Measurements from ENCODE around the gene SLC5A7.

The SLC5A7 gene

DNA sequence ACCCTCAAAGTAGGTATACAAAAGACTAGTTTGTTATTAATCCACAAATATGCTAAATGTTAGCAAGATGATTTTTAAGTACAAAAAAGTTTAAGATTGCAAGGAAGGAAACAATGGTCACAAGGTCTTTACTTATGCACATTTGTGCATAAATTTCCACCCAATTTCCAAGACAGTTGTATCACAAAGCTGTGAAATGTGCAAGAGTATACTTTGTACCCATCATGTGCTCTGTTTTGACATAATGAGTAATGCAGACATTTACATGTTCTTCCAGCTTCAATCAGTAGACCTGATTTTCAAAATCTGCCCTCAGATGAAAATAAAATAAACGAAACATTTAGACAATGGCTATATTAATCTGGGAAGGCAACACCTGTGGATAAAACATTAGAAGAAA is 27.0 kb downstream of the SLC5A7 start:
- no peak overlapping the region for H3K4me3 ChIP-seq (ENCODE audit: low read depth in 1 of 5, low read length in 5 of 5)
- H3K4me1 ChIP-seq (ENCODE audit: control insufficient read depth in 5 of 5, insufficient read depth in 5 of 5, low read length in 5 of 5): no peaks in the 10 kb centered on the region
- no peak overlapping the region for H3K27ac ChIP-seq (ENCODE audit: low read depth, low read length)
- peaks cover 0 to 27% (median 14%) of the 10 kb centered on the region in 5 donors for H3K9me3 ChIP-seq (ENCODE audit: control insufficient read depth in 5 of 5, low read length in 5 of 5)
- H3K9ac ChIP-seq (ENCODE audit: low read length in 5 of 5): no peak overlapping the region
- no peaks in the 10 kb centered on the region for H3K27me3 ChIP-seq (ENCODE audit: control insufficient read depth in 5 of 5, insufficient read depth in 4 of 5, low read length in 5 of 5)
- H3K36me3 ChIP-seq (ENCODE audit: control insufficient read depth in 5 of 5, insufficient read depth in 5 of 5, low read length in 5 of 5): no peaks in the 10 kb centered on the region

DNA sequence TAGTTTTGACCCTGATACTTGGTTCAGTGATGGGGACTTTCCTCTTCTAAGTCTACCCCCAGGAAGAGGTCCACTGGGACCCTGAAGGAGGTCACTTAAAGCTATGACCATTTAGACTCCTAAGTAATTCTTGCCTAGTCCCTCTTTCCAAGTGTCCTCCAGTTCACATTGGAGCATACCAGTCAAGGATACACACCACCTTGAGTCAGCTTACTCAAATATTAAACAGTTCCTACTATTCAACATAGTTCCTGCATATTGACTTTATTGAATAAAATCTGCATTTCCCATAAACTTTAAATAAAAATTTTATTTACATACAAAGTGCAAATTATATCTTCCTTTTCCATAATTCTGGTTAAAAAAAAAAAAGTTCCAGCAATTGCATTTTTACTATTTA is 36.3 kb downstream of the SLC5A7 start:
- Histone ChIP-seq H3K9ac (ENCODE audit: low read length in 5 of 5) (no peak overlapping the region), H3K4me1 (ENCODE audit: control insufficient read depth in 5 of 5, insufficient read depth in 5 of 5, low read length in 5 of 5) (no peaks in the 10 kb centered on the region), H3K9me3 (ENCODE audit: control insufficient read depth in 5 of 5, low read length in 5 of 5) (no peaks in the 10 kb centered on the region), H3K27ac (ENCODE audit: low read depth, low read length) (no peak overlapping the region), H3K36me3 (ENCODE audit: control insufficient read depth in 5 of 5, insufficient read depth in 5 of 5, low read length in 5 of 5) (no peaks in the 10 kb centered on the region), H3K4me3 (ENCODE audit: low read depth in 1 of 5, low read length in 5 of 5) (no peak overlapping the region), H3K27me3 (ENCODE audit: control insufficient read depth in 5 of 5, insufficient read depth in 4 of 5, low read length in 5 of 5) (no peaks in the 10 kb centered on the region)

DNA sequence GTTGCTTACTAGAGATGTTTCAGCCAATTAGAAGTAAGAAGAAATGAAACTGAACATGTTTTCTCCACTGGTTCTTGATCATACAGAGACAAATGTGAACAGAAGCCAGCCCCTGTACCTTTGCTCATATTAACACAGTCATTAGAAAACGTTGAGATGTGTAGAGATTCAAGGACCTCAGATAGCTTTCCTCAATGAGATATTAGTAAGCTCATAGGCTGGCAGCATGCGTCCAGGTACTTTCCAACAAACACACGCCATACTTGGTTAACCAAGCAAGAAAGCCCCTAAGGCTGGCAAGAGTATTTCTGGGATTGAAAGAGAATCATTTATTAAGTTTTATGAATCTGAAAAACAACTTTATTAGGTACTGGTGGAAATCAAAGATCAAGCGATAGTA is 37.5 kb downstream of the SLC5A7 start:
- no peak overlapping the region for H3K27ac ChIP-seq (ENCODE audit: low read depth, low read length)
- H3K36me3 ChIP-seq (ENCODE audit: control insufficient read depth in 5 of 5, insufficient read depth in 5 of 5, low read length in 5 of 5): no peaks in the 10 kb centered on the region
- no peaks in the 10 kb centered on the region for H3K9me3 ChIP-seq (ENCODE audit: control insufficient read depth in 5 of 5, low read length in 5 of 5)
- no peaks in the 10 kb centered on the region for H3K27me3 ChIP-seq (ENCODE audit: control insufficient read depth in 5 of 5, insufficient read depth in 4 of 5, low read length in 5 of 5)
- no peak overlapping the region for H3K4me3 ChIP-seq (ENCODE audit: low read depth in 1 of 5, low read length in 5 of 5)
- no peak overlapping the region for H3K9ac ChIP-seq (ENCODE audit: low read length in 5 of 5)
- H3K4me1 ChIP-seq (ENCODE audit: control insufficient read depth in 5 of 5, insufficient read depth in 5 of 5, low read length in 5 of 5): no peaks in the 10 kb centered on the region

DNA sequence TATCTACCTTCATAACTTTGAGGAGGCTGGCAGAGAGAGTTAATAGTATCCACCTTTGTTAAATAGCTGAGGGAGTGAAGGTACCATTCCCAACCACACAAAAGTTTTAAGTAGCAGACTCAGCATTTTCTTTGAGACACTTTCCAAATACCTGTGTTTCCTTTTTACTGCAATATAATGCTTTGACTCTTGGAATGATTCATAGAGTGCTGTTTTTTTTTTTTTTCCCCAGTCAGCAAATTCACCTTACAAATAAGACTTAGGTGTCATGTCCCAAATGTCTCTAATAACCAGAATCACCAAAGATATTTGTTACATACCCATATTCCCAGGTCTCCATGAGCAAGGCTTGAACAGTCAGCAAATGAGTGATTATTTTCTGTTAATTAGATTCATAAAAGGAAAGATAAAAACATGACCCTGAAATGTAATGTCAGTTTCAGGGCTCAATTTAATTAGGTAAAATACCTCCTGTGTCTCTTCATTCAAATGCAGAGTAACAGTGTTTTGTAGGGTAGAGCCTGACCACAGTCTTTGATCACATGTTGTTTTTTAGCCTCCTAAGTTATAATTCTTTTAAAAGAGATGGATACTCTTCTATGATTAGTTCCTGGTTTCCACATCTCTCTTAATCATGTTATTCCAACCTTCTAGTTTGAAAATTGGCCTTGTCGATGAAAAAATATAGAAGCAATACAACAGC is 39.9 kb downstream of the SLC5A7 start:
- Histone ChIP-seq H3K4me3 (ENCODE audit: low read depth in 1 of 5, low read length in 5 of 5) (no peak overlapping the region), H3K9ac (ENCODE audit: low read length in 5 of 5) (no peak overlapping the region), H3K36me3 (ENCODE audit: control insufficient read depth in 5 of 5, insufficient read depth in 5 of 5, low read length in 5 of 5) (no peaks in the 10 kb centered on the region), H3K9me3 (ENCODE audit: control insufficient read depth in 5 of 5, low read length in 5 of 5) (peaks cover 0 to 2% (median 0%) of the 10 kb centered on the region in 5 donors), H3K27me3 (ENCODE audit: control insufficient read depth in 5 of 5, insufficient read depth in 4 of 5, low read length in 5 of 5) (no peaks in the 10 kb centered on the region), H3K27ac (ENCODE audit: low read depth, low read length) (no peak overlapping the region), H3K4me1 (ENCODE audit: control insufficient read depth in 5 of 5, insufficient read depth in 5 of 5, low read length in 5 of 5) (no peaks in the 10 kb centered on the region)

DNA sequence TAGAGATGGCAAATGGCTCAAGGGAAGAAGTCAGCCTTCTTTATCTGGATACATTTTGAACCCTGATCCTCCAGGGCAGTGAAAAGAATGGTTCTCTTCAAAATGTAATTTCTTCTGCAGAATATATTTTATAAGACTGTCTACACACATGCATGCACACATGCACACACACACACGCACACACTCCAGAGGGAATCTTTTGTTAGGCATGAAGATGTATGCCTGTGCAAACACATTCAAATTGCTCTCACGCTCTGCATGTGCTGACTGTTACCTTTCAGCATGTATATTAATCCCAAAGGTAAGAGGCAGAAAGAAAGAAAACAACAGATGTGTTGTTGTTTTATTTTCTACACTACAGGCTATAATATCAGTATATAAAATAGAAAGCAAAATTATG is 43.2 kb downstream of the SLC5A7 start:
- no peak overlapping the region for H3K27ac ChIP-seq (ENCODE audit: low read depth, low read length)
- H3K27me3 ChIP-seq (ENCODE audit: control insufficient read depth in 5 of 5, insufficient read depth in 4 of 5, low read length in 5 of 5): no peaks in the 10 kb centered on the region
- no peak overlapping the region for H3K9ac ChIP-seq (ENCODE audit: low read length in 5 of 5)
- no peaks in the 10 kb centered on the region for H3K36me3 ChIP-seq (ENCODE audit: control insufficient read depth in 5 of 5, insufficient read depth in 5 of 5, low read length in 5 of 5)
- H3K4me1 ChIP-seq (ENCODE audit: control insufficient read depth in 5 of 5, insufficient read depth in 5 of 5, low read length in 5 of 5): no peaks in the 10 kb centered on the region
- H3K9me3 ChIP-seq (ENCODE audit: control insufficient read depth in 5 of 5, low read length in 5 of 5): peaks cover 0 to 9% (median 0%) of the 10 kb centered on the region in 5 donors
- no peak overlapping the region for H3K4me3 ChIP-seq (ENCODE audit: low read depth in 1 of 5, low read length in 5 of 5)

DNA sequence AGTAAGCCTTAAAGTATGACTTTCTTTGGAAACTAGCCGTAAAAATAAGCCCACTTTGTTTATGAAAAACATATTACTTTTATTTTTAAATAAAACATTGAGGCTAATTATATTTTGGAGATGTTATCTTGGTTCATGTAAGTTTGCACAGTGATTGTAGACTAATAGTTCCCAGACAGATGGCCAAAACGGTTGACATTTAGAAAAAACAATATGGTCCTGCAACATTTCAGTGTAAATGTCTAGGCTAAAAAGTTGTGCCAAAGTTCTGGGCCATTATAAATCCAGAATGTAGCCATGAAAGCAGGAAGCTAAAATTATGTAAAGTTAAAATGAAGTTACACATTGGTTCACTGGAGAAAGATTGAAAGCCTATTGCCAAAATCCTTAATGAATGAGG is 43.6 kb downstream of the SLC5A7 start:
- no peak overlapping the region for H3K27ac ChIP-seq (ENCODE audit: low read depth, low read length)
- no peak overlapping the region for H3K4me3 ChIP-seq (ENCODE audit: low read depth in 1 of 5, low read length in 5 of 5)
- no peak overlapping the region for H3K9ac ChIP-seq (ENCODE audit: low read length in 5 of 5)
- H3K9me3 ChIP-seq (ENCODE audit: control insufficient read depth in 5 of 5, low read length in 5 of 5): peaks cover 0 to 9% (median 0%) of the 10 kb centered on the region in 5 donors
- no peaks in the 10 kb centered on the region for H3K36me3 ChIP-seq (ENCODE audit: control insufficient read depth in 5 of 5, insufficient read depth in 5 of 5, low read length in 5 of 5)
- no peaks in the 10 kb centered on the region for H3K4me1 ChIP-seq (ENCODE audit: control insufficient read depth in 5 of 5, insufficient read depth in 5 of 5, low read length in 5 of 5)
- H3K27me3 ChIP-seq (ENCODE audit: control insufficient read depth in 5 of 5, insufficient read depth in 4 of 5, low read length in 5 of 5): no peaks in the 10 kb centered on the region

DNA sequence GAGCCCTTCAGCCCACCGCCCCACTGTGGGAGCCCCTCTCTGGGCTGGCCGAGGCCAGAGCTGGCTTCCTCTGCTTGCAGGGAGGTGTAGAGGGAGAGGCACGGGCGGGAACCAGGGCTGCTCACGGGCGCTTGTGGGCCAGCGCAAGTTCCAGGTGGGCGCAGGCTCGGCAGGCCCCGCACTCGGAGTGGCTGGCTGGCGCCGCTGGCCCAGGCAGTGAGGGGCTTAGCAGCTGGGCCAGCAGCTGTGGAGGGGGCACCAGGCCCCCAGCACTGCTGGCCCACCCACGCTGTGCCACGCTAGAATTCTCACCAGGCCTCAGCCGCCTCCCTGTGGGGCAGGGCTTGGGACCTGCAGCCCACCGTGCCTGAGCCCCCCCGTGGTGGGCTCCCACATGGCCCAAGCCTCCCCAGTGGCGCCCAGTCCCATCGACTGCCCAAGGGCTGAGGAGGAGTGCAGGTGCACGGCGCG is 45.2 kb downstream of the SLC5A7 start:
- H3K27ac ChIP-seq (ENCODE audit: low read depth, low read length): no peak overlapping the region
- peaks cover 0 to 9% (median 0%) of the 10 kb centered on the region in 5 donors for H3K9me3 ChIP-seq (ENCODE audit: control insufficient read depth in 5 of 5, low read length in 5 of 5)
- no peaks in the 10 kb centered on the region for H3K36me3 ChIP-seq (ENCODE audit: control insufficient read depth in 5 of 5, insufficient read depth in 5 of 5, low read length in 5 of 5)
- no peaks in the 10 kb centered on the region for H3K27me3 ChIP-seq (ENCODE audit: control insufficient read depth in 5 of 5, insufficient read depth in 4 of 5, low read length in 5 of 5)
- no peaks in the 10 kb centered on the region for H3K4me1 ChIP-seq (ENCODE audit: control insufficient read depth in 5 of 5, insufficient read depth in 5 of 5, low read length in 5 of 5)
- H3K9ac ChIP-seq (ENCODE audit: low read length in 5 of 5): no peak overlapping the region
- no peak overlapping the region for H3K4me3 ChIP-seq (ENCODE audit: low read depth in 1 of 5, low read length in 5 of 5)

DNA sequence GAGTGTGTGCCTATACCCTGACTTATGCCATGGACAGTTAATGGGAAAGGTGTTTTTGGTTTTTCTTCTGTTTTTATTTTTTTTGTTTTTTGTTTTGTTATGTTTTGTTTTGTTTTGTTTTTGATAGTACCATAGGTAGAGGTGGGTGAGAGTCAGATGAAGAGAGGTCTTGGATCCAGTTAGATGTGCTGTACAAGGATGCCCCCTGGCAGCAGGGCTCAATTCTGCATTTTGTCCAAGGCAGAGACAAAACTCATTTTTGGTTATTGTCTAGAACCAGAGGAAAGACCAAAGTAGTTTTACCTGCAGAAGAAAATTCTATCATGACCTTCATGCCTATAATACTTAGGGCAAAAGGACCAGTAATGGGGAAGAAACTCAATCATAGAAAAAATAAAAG is 48.5 kb downstream of the SLC5A7 start:
- H3K9ac ChIP-seq (ENCODE audit: low read length in 5 of 5): no peak overlapping the region
- H3K27me3 ChIP-seq (ENCODE audit: control insufficient read depth in 5 of 5, insufficient read depth in 4 of 5, low read length in 5 of 5): no peaks in the 10 kb centered on the region
- no peak overlapping the region for H3K4me3 ChIP-seq (ENCODE audit: low read depth in 1 of 5, low read length in 5 of 5)
- no peaks in the 10 kb centered on the region for H3K36me3 ChIP-seq (ENCODE audit: control insufficient read depth in 5 of 5, insufficient read depth in 5 of 5, low read length in 5 of 5)
- no peaks in the 10 kb centered on the region for H3K4me1 ChIP-seq (ENCODE audit: control insufficient read depth in 5 of 5, insufficient read depth in 5 of 5, low read length in 5 of 5)
- no peak overlapping the region for H3K27ac ChIP-seq (ENCODE audit: low read depth, low read length)
- peaks cover 0 to 9% (median 0%) of the 10 kb centered on the region in 5 donors for H3K9me3 ChIP-seq (ENCODE audit: control insufficient read depth in 5 of 5, low read length in 5 of 5)

DNA sequence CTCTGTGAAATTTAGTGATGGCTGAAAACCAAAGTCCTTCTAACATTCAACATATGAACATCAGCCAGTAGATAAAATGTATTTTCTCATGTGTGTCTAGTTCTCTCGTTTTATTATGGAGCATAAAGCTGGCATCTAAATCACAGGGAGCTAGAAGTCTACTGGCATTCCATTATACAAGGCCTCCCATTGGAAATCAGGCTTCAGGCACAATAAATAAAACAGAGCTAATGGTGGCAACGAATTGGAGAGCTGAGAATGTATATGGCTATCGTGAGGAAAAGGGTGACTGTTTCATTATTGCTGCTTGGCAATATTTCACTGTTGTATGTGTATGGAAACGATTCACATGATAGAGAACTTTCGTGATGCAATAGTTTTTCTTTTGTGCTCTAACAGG is 62.4 kb downstream of the SLC5A7 start:
- Histone ChIP-seq H3K27me3 (ENCODE audit: control insufficient read depth in 5 of 5, insufficient read depth in 4 of 5, low read length in 5 of 5) (no peaks in the 10 kb centered on the region), H3K36me3 (ENCODE audit: control insufficient read depth in 5 of 5, insufficient read depth in 5 of 5, low read length in 5 of 5) (no peaks in the 10 kb centered on the region), H3K4me1 (ENCODE audit: control insufficient read depth in 5 of 5, insufficient read depth in 5 of 5, low read length in 5 of 5) (no peaks in the 10 kb centered on the region), H3K4me3 (ENCODE audit: low read depth in 1 of 5, low read length in 5 of 5) (no peak overlapping the region), H3K27ac (ENCODE audit: low read depth, low read length) (no peak overlapping the region), H3K9ac (ENCODE audit: low read length in 5 of 5) (no peak overlapping the region), H3K9me3 (ENCODE audit: control insufficient read depth in 5 of 5, low read length in 5 of 5) (peaks cover 0 to 10% (median 4%) of the 10 kb centered on the region in 5 donors)

DNA sequence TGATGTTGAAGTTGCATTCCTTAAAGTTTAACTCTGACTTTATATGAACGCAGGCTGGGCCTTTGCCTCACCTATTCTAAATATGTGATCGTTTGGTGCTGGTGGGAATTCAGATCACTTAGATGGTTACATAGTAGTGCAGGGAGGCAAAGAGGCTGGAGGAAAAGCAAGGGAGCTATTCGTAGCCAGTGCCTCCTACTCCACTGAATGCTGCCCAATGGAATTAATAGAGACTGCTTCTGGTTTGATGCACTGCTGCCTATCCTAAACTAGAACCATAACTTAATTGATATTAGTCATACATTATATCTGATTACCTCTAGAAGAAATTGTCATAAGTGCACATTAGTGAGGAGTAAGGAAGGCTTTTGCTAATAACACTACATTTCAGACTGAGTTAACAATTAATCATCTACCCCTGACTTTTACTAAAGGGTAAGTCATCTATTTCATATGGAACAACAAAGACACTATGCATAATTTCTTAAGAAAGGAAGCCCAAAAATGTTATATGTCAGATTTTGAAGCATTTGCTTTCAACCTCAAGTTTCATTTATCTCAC is 72.3 kb downstream of the SLC5A7 start:
- Histone ChIP-seq H3K4me3 (ENCODE audit: low read depth in 1 of 5, low read length in 5 of 5) (no peak overlapping the region), H3K9me3 (ENCODE audit: control insufficient read depth in 5 of 5, low read length in 5 of 5) (no peaks in the 10 kb centered on the region), H3K4me1 (ENCODE audit: control insufficient read depth in 5 of 5, insufficient read depth in 5 of 5, low read length in 5 of 5) (no peaks in the 10 kb centered on the region), H3K36me3 (ENCODE audit: control insufficient read depth in 5 of 5, insufficient read depth in 5 of 5, low read length in 5 of 5) (no peaks in the 10 kb centered on the region), H3K27ac (ENCODE audit: low read depth, low read length) (no peak overlapping the region), H3K9ac (ENCODE audit: low read length in 5 of 5) (no peak overlapping the region), H3K27me3 (ENCODE audit: control insufficient read depth in 5 of 5, insufficient read depth in 4 of 5, low read length in 5 of 5) (no peaks in the 10 kb centered on the region)

Data from subcutaneous abdominal adipose tissue (tissue), 5 donors.